ENCODE data around the gene ETFB.

ETFB gene

GRCh38 chr19:51327066-51328001 is 38.9 kb downstream of the ETFB start:
- no peak overlapping the region for H3K4me3 ChIP-seq (ENCODE audit: low read depth, low read length)
- no peak for DNase-seq (ENCODE audit: low read depth)

GRCh38 chr19:51326216-51327065 is 39.7 kb downstream of the ETFB start:
- DNase-seq (ENCODE audit: low read depth) = no peak
- no peak for TF ChIP-seq CTCF (IDR thresholded peaks at IDR 0.05; ENCODE audit: low read depth, low read length, missing control alignments)
- in situ Hi-C loops (cut with HindIII; ENCODE audit: low sequenced_read_pairs) = no loop called here
- no peak overlapping the region for H3K4me3 ChIP-seq (ENCODE audit: low read depth, low read length)

More at GRCh38 chr19:51327066-51328001, 38.9 kb downstream of the ETFB start:
- in situ Hi-C loops (cut with HindIII; ENCODE audit: low sequenced_read_pairs) = no loop called here
- no peak for TF ChIP-seq CTCF (IDR thresholded peaks at IDR 0.05; ENCODE audit: low read depth, low read length, missing control alignments)

- in situ Hi-C loops (cut with HindIII; ENCODE audit: low sequenced_read_pairs) = no loop called here
- no peak for DNase-seq (ENCODE audit: low read depth)
- no peak overlapping the region for H3K4me3 ChIP-seq (ENCODE audit: low read depth, low read length)
- no peak for TF ChIP-seq CTCF (IDR thresholded peaks at IDR 0.05; ENCODE audit: low read depth, low read length, missing control alignments)
These were observed 40.8 kb downstream of the ETFB start for GRCh38 chr19:51325161-51325976.

GRCh38 chr19:51324167-51324481 is 42.1 kb downstream of the ETFB start:
- no peak for DNase-seq (ENCODE audit: low read depth)
- no peak overlapping the region for H3K4me3 ChIP-seq (ENCODE audit: low read depth, low read length)
- in situ Hi-C loops (cut with HindIII; ENCODE audit: low sequenced_read_pairs) = no loop called here
- no peak for TF ChIP-seq CTCF (IDR thresholded peaks at IDR 0.05; ENCODE audit: low read depth, low read length, missing control alignments)

GRCh38 chr19:51323481-51324166 is 42.6 kb downstream of the ETFB start:
- H3K4me3 ChIP-seq (ENCODE audit: low read depth, low read length) = no peak overlapping the region
- TF ChIP-seq CTCF (IDR thresholded peaks at IDR 0.05; ENCODE audit: low read depth, low read length, missing control alignments) = no peak
- in situ Hi-C loops (cut with HindIII; ENCODE audit: low sequenced_read_pairs) = no loop called here
- no peak for DNase-seq (ENCODE audit: low read depth)

Measured in astrocyte of the cerebellum (primary cell).